IMR-90 (cell line): ENCODE results near the gene FGF6. TPM values are rescaled to one million over a fixed set of nuclear protein-coding genes. Genes with fewer than 3 reads are reported as not detected.

Experiments used
- ATAC-seq: fragments of 200-7000 bp; cut with Tn5 transposase; 2 replicates; pipeline ENCODE4 v1.9.1; 2020; ENCODE audit warnings: low read depth, mild to moderate bottlenecking, moderate library complexity
- BruUV-seq: library from RNA; stranded (reverse); fragments of 400-500 nt; replicated peaks from 2 replicates; lab custom pipeline; 2021; lab: Mats Ljungman, UMichigan
- CTCF ChIA-PET: fragments of 300-600 bp; formaldehyde crosslinking; extraction: SDS; loops from one replicate; lab custom pipeline; 2021; ENCODE audit warnings: antibody characterized with exemption; lab: Yijun Ruan, JAX
- POLR2A ChIA-PET: fragments of 300-600 bp; sonication (Branson Sonifier 250); formaldehyde crosslinking; loops from one replicate; lab custom pipeline; 2022; ENCODE audit warnings: antibody characterized with exemption; ENCODE audit not compliant: unreplicated experiment; lab: Charles Lee
- DNase-seq: peaks from one replicate; pipeline ENCODE4 v3.0.0; 2013
- H2AFZ ChIP-seq: replicated peaks from 2 replicates; pipeline ENCODE3; 2013; ENCODE audit warnings: low read length, mild to moderate bottlenecking; ENCODE audit not compliant: poor library complexity
- H2AK5ac ChIP-seq: 2 replicates; pipeline ENCODE4 v1.6.1; 2013; ENCODE audit warnings: low read depth, low read length, inconsistent platforms
- H2AK9ac ChIP-seq: replicated peaks from 2 replicates; pipeline ENCODE3; 2013; ENCODE audit warnings: mild to moderate bottlenecking, low read depth, low read length, moderate library complexity; ENCODE audit not compliant: poor library complexity
- H2BK120ac ChIP-seq: 2 replicates; pipeline ENCODE4 v1.6.1; 2013; ENCODE audit warnings: low read depth, low read length, inconsistent platforms
- H2BK15ac ChIP-seq: 3 replicates; pipeline ENCODE4 v1.6.1; 2013; ENCODE audit warnings: low read depth, low read length, inconsistent platforms
- H2BK20ac ChIP-seq: 2 replicates; pipeline ENCODE4 v1.6.1; 2013; ENCODE audit warnings: low read depth, mild to moderate bottlenecking, inconsistent platforms, low read length, moderate library complexity
- H2BK5ac ChIP-seq: 2 replicates; pipeline ENCODE4 v1.6.1; 2013; ENCODE audit warnings: mild to moderate bottlenecking, low read depth, low read length, inconsistent platforms; ENCODE audit not compliant: poor library complexity, severe bottlenecking
- H3K14ac ChIP-seq: replicated peaks from 2 replicates; pipeline ENCODE4 v1.6.1; 2013; ENCODE audit warnings: low read depth, low read length, inconsistent platforms
- H3K18ac ChIP-seq: 2 replicates; pipeline ENCODE4 v1.6.1; 2013; ENCODE audit warnings: low read depth, low read length, control low read depth
- H3K23ac ChIP-seq: 2 replicates; pipeline ENCODE4 v1.6.1; 2013; ENCODE audit warnings: low read depth, low read length, inconsistent platforms
- H3K27ac ChIP-seq: 2 replicates; pipeline ENCODE4 v1.5.1; 2013; ENCODE audit warnings: mild to moderate bottlenecking, control low read depth, low read length; ENCODE audit not compliant: insufficient read depth
- H3K27me3 ChIP-seq: 2 replicates; pipeline ENCODE4 v1.6.1; 2013; ENCODE audit warnings: low read length; ENCODE audit not compliant: control insufficient read depth, insufficient read depth
- H3K36me3 ChIP-seq: 2 replicates; pipeline ENCODE4 v1.6.1; 2013; ENCODE audit warnings: low read length, mixed read lengths; ENCODE audit not compliant: control insufficient read depth, insufficient read depth
- H3K4ac ChIP-seq: 2 replicates; pipeline ENCODE4 v1.6.1; 2013; ENCODE audit warnings: low read depth, low read length, inconsistent platforms
- H3K4me1 ChIP-seq: 2 replicates; pipeline ENCODE4 v1.6.1; 2013; ENCODE audit warnings: low read length, mixed read lengths; ENCODE audit not compliant: control insufficient read depth, insufficient read depth
- H3K4me2 ChIP-seq: 2 replicates; pipeline ENCODE4 v1.6.1; 2013; ENCODE audit warnings: low read depth, mild to moderate bottlenecking, control low read depth, low read length, moderate library complexity
- H3K4me3 ChIP-seq: 2 replicates; pipeline ENCODE4 v1.5.1; 2013; ENCODE audit warnings: low read depth, mild to moderate bottlenecking, control low read depth, low read length, moderate library complexity; ENCODE audit not compliant: insufficient read depth
- H3K56ac ChIP-seq: 2 replicates; pipeline ENCODE4 v1.6.1; 2013; ENCODE audit warnings: low read length, inconsistent platforms; ENCODE audit not compliant: insufficient read depth; ENCODE audit errors: extremely low read depth
- H3K79me1 ChIP-seq, 2 experiments: 2 replicates each; pipeline ENCODE4 v1.6.1; 2013; ENCODE audit warnings: low read length in 2 of 2, inconsistent platforms in 1 of 2, low read depth in 1 of 2
- H3K9ac ChIP-seq: 2 replicates; pipeline ENCODE4 v1.6.1; 2013; ENCODE audit warnings: low read depth, low read length, control low read depth
- H3K9me1 ChIP-seq: 2 replicates; pipeline ENCODE4 v1.6.1; 2013; ENCODE audit warnings: low read length, inconsistent platforms; ENCODE audit not compliant: insufficient read depth
- H3K9me3 ChIP-seq: 2 replicates; pipeline ENCODE4 v1.6.1; 2013; ENCODE audit warnings: low read length; ENCODE audit not compliant: control insufficient read depth, insufficient read depth
- H4K20me1 ChIP-seq: 2 replicates; pipeline ENCODE4 v1.6.1; 2013; ENCODE audit warnings: low read length, inconsistent platforms; ENCODE audit not compliant: insufficient read depth
- H4K5ac ChIP-seq: 2 replicates; pipeline ENCODE4 v1.6.1; 2013; ENCODE audit warnings: mild to moderate bottlenecking, low read depth, low read length, control low read depth
- H4K8ac ChIP-seq, 2 experiments: 2 replicates each; pipeline ENCODE4 v1.6.1; 2013; ENCODE audit warnings: low read depth in 2 of 2, low read length in 2 of 2, control low read depth in 1 of 2, inconsistent platforms in 1 of 2
- H4K91ac ChIP-seq: 2 replicates; pipeline ENCODE4 v1.6.1; 2013; ENCODE audit warnings: low read depth, low read length, inconsistent platforms; ENCODE audit not compliant: insufficient read depth
- BHLHE40 ChIP-seq: fragments of 150-350 bp; IDR thresholded peaks from 2 replicates; pipeline ENCODE4 v1.6.1; 2016; ENCODE audit warnings: mild to moderate bottlenecking, low read depth, low read length
- CEBPB ChIP-seq: IDR thresholded peaks from 2 replicates; pipeline ENCODE4 v1.6.1; 2012; ENCODE audit warnings: low read depth, low read length, improper control_type of control experiment
- FOS ChIP-seq: fragments of 150-350 bp; IDR thresholded peaks from 2 replicates; pipeline ENCODE4 v1.6.1; 2016; ENCODE audit warnings: low read depth, low read length
- MAFK ChIP-seq: IDR thresholded peaks from 2 replicates; pipeline ENCODE4 v1.6.1; 2012; ENCODE audit warnings: low read depth, low read length, improper control_type of control experiment
- MAZ ChIP-seq: IDR thresholded peaks from 2 replicates; pipeline ENCODE4 v1.6.1; 2012; ENCODE audit warnings: low read depth, mild to moderate bottlenecking, low read length, improper control_type of control experiment, moderate library complexity, borderline replicate concordance
- NFE2L2 ChIP-seq: fragments of 150-350 bp; IDR thresholded peaks from 2 replicates; pipeline ENCODE4 v1.6.1; 2016; ENCODE audit warnings: low read depth, mild to moderate bottlenecking, low read length
- RAD21 ChIP-seq: IDR thresholded peaks from 2 replicates; pipeline ENCODE4 v1.6.1; 2012; ENCODE audit warnings: low read length, improper control_type of control experiment
- RCOR1 ChIP-seq: IDR thresholded peaks from 2 replicates; pipeline ENCODE4 v1.6.1; 2012; ENCODE audit warnings: mild to moderate bottlenecking, low read length, improper control_type of control experiment; ENCODE audit not compliant: insufficient replicate concordance
- SMC3 ChIP-seq: fragments of 150-350 bp; IDR thresholded peaks from 2 replicates; pipeline ENCODE4 v1.6.1; 2016; ENCODE audit warnings: low read depth, mild to moderate bottlenecking, antibody characterized with exemption, low read length, moderate library complexity
- WGBS, 2 experiments: methylation state at CpG; one replicate each; pipeline versions ENCODE4 v1.1.5 to v1.1.7; 2013; ENCODE audit warnings: missing lambda C conversion rate in 2 of 2; ENCODE audit not compliant: insufficient read length in 1 of 2; ENCODE audit errors: extremely low coverage in 2 of 2; 5-methylcytosine and 5-hydroxymethylcytosine counted together
- dilution Hi-C: fragments of 300-500 bp; cut with HindIII; formaldehyde crosslinking; loops from one replicate; pipeline ENCODE4 v1.14.3; 2018; ENCODE audit warnings: low sequenced_read_pairs; ENCODE audit not compliant: unreplicated experiment
- in situ Hi-C: fragments of 300-500 bp; cut with MboI; formaldehyde crosslinking; loops from 3 replicates; pipeline ENCODE4 v1.14.3; 2019; ENCODE audit warnings: low sequenced_read_pairs, inconsistent platforms, mixed read lengths
- intact Hi-C: fragments of 100-400 bp; cut with micrococcal nuclease; formaldehyde crosslinking; loops from 2 replicates; pipeline ENCODE4 v1.10.0; 2022
- polyA plus RNA-seq, 3 experiments: library from polyadenylated mRNA; depleted of rRNA; stranded (reverse); fragments of >200 nt; gene quantifications; 2 replicates each; pipeline ENCODE4 v1.2.3, GENCODE V29; 2012; ENCODE audit warnings: low replicate concordance in 1 of 3
- total RNA-seq: library from RNA; depleted of rRNA; stranded (reverse); fragments of >200 nt; gene quantifications from 2 replicates; pipeline ENCODE4 v1.2.3, GENCODE V29; 2012
- TF ChIP-seq, protein P1 (sequence below): fragments of 150-350 bp; IDR thresholded peaks from 2 replicates; pipeline ENCODE4 v1.6.1; 2017; ENCODE audit warnings: mild to moderate bottlenecking, antibody characterized with exemption, low read length, low read depth
- TF ChIP-seq, protein P2 (sequence below): conservative IDR thresholded peaks from 2 replicates; pipeline ENCODE4 v1.5.1; 2012; ENCODE audit warnings: mild to moderate bottlenecking, low read depth, low read length, improper control_type of control experiment

FGF6 gene
- total and polyA plus RNA-seq, 2 of the 4 experiments (the other 2 are of a cell fraction): not detected

- Histone ChIP-seq H2BK20ac (no peak overlapping the region), H3K18ac (no peak overlapping the region), H3K27ac (no peak overlapping the region), H3K56ac (no peak overlapping the region), H3K9me3 (no peaks in the 10 kb centered on the region), H3K4ac (no peak overlapping the region), H2AK5ac (no peak overlapping the region), H2AK9ac (no peak overlapping the region), H2BK120ac (no peak overlapping the region), H2BK5ac (no peak overlapping the region), H3K79me1 (no peaks in the 10 kb centered on the region), H2AFZ (no peak overlapping the region), H4K91ac (no peak overlapping the region), H3K23ac (no peak overlapping the region), H3K4me1 (no peaks in the 10 kb centered on the region), H3K14ac (no peak overlapping the region), H3K4me3 (no peak overlapping the region), H3K4me2 (no peak overlapping the region), H3K9ac (no peak overlapping the region), H3K36me3 (no peaks in the 10 kb centered on the region), H4K5ac (no peak overlapping the region), H3K27me3 (peaks cover 24% of the 10 kb centered on the region), H4K8ac (no peak overlapping the region), H4K20me1 (no peaks in the 10 kb centered on the region), H3K9me1 (no peaks in the 10 kb centered on the region), H2BK15ac (no peak overlapping the region)
- POLR2A ChIA-PET: no interaction called here
- in situ Hi-C loops: no loop called here
- no peak for TF ChIP-seq SMC3
- TF ChIP-seq FOS: no peak
- no peak for TF ChIP-seq MAZ
- TF ChIP-seq, protein P1, sequence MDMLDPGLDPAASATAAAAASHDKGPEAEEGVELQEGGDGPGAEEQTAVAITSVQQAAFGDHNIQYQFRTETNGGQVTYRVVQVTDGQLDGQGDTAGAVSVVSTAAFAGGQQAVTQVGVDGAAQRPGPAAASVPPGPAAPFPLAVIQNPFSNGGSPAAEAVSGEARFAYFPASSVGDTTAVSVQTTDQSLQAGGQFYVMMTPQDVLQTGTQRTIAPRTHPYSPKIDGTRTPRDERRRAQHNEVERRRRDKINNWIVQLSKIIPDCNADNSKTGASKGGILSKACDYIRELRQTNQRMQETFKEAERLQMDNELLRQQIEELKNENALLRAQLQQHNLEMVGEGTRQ: no peak
- TF ChIP-seq MAFK: no peak
- TF ChIP-seq RCOR1: no peak
- TF ChIP-seq, protein P2, sequence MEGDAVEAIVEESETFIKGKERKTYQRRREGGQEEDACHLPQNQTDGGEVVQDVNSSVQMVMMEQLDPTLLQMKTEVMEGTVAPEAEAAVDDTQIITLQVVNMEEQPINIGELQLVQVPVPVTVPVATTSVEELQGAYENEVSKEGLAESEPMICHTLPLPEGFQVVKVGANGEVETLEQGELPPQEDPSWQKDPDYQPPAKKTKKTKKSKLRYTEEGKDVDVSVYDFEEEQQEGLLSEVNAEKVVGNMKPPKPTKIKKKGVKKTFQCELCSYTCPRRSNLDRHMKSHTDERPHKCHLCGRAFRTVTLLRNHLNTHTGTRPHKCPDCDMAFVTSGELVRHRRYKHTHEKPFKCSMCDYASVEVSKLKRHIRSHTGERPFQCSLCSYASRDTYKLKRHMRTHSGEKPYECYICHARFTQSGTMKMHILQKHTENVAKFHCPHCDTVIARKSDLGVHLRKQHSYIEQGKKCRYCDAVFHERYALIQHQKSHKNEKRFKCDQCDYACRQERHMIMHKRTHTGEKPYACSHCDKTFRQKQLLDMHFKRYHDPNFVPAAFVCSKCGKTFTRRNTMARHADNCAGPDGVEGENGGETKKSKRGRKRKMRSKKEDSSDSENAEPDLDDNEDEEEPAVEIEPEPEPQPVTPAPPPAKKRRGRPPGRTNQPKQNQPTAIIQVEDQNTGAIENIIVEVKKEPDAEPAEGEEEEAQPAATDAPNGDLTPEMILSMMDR: no peak
- no peak for TF ChIP-seq BHLHE40
- TF ChIP-seq RAD21: no peak
- TF ChIP-seq CEBPB: no peak
- TF ChIP-seq NFE2L2: no peak
- DNase-seq: no peak
- dilution Hi-C loops: no loop called here
- BruUV-seq: no TSS peak
- no peak for ATAC-seq
- intact Hi-C loops: no loop called here
- CTCF ChIA-PET: no interaction called here
- no CpG with 5 or more reads among the region's 3 CpGs for WGBS, 2 experiments
These were observed 1.5 kb upstream of the FGF6 start for GRCh38 chr12:4447151-4447550.
